GM12892 (cell line): ENCODE data around the gene GRIA1.

Experiments used
- DNase-seq: peaks from one replicate; pipeline ENCODE4 v3.0.0; 2011; ENCODE audit not compliant: insufficient read length
- FAIRE-seq: peaks from 2 replicates; lab custom pipeline; 2011; peaks lifted over from hg19 to GRCh38; lab: Jason Lieb, UNC
- POLR2A ChIP-seq: IDR thresholded peaks from 2 replicates; pipeline ENCODE4 v1.6.1; 2011; ENCODE audit warnings: low read depth, low read length, control low read depth
- POLR2AphosphoS5 ChIP-seq: IDR thresholded peaks from 2 replicates; pipeline ENCODE4 v1.6.1; 2011; ENCODE audit warnings: low read depth, low read length, control low read depth
- TAF1 ChIP-seq: IDR thresholded peaks from 2 replicates; pipeline ENCODE4 v1.6.1; 2011; ENCODE audit warnings: low read depth, mild to moderate bottlenecking, control low read depth, low read length, borderline replicate concordance

Gene GRIA1

DNA sequence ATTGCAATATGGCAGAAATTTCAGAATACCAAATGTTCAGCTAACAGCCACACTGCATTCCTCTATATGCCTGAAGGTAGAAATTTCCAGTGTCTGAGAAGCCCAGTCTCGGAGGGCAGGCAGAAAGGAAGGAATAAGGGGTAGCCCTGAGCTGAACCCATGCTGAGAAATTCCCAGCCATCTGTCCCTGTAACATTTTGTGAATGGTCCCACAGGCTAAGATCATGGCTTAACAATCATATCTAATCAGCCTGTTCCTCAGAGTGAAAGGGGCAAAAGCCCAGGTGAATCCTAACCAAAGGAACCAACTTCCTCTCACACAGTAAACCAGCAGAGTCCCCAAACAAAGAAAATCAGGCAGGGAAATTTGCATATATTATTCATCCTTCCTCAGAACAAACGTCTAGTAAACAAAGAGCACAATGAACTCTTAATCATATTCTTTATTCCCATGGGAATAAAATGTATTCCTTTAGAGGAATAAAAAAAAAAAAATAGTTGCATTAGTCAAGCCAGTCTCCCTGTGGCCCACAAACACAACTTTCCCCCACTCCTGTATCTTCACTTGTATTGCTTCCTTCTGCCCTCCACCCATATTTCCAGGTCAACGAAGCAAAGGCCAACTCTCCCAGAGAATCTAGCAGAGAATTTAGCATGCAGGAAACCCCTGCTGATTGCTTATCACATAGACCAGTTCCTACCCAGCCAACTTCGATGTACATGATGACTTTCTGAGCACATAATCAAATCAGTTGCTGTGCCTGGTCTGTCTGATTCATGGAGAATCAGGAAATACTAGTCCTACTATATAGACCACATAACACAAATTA is 290.6 kb downstream of the GRIA1 start:
- FAIRE-seq (no peak), DNase-seq (no peak)
- TF ChIP-seq POLR2A (no peak), TAF1 (no peak), POLR2AphosphoS5 (no peak)

- TF ChIP-seq POLR2A (no peak), TAF1 (no peak), POLR2AphosphoS5 (no peak)
- no peak for FAIRE-seq
- no peak for DNase-seq
Measured at GRCh38 chr5:153782589-153783361, 292.3 kb downstream of the GRIA1 start.

DNA sequence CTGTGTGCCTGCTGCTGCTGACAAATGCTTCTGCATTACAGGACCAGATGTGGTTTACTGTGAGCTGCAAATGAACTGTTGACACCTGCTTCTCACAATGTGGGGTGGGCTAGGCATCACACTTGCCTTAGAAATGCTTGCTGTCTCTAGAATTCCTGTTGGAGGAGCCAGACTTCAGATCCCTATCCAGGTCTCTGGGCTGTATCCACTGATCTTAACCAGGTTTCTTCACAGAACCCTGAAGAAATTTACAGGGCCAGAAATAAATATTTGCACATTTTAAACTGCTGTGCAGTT is 292.8 kb downstream of the GRIA1 start:
- no peak for DNase-seq
- TF ChIP-seq POLR2A (no peak), TAF1 (no peak), POLR2AphosphoS5 (no peak)
- no peak for FAIRE-seq

- DNase-seq, result no peak
- no peak for TF ChIP-seq POLR2AphosphoS5
- no peak for TF ChIP-seq TAF1
- TF ChIP-seq POLR2A, result no peak
- no peak for FAIRE-seq
Measured at GRCh38 chr5:153784277-153784676, 293.8 kb downstream of the GRIA1 start.

DNA sequence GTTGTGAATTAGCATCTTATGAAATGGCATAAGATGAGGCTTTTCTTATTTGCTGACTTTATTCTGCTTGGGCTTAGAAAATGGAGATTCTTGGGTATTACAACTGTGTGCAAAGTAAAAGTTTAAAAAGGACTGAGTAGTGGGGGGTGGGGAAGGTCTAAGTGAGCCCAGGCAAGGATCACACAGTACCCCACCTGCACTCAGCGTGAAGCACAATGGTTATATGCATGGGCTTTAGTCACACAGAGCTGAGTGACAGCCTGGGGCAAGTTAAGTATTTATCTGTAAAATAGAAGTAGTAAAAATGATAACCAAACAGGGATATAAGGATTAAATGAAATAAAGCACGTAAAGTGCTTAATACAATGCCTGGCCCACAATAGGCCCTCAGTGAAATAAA is 300.9 kb downstream of the GRIA1 start:
- DNase-seq, result no peak
- TF ChIP-seq POLR2AphosphoS5 (no peak), POLR2A (no peak), TAF1 (no peak)
- no peak for FAIRE-seq

GRCh38 chr5:153792305-153792704 is 301.8 kb downstream of the GRIA1 start:
- DNase-seq, result no peak
- no peak for TF ChIP-seq POLR2A
- TF ChIP-seq TAF1, result no peak
- no peak for TF ChIP-seq POLR2AphosphoS5
- FAIRE-seq, result no peak

- FAIRE-seq, result no peak
- no peak for DNase-seq
- TF ChIP-seq POLR2AphosphoS5 (no peak), TAF1 (no peak), POLR2A (no peak)
Measured at GRCh38 chr5:153793699-153794098, 303.2 kb downstream of the GRIA1 start.

DNA sequence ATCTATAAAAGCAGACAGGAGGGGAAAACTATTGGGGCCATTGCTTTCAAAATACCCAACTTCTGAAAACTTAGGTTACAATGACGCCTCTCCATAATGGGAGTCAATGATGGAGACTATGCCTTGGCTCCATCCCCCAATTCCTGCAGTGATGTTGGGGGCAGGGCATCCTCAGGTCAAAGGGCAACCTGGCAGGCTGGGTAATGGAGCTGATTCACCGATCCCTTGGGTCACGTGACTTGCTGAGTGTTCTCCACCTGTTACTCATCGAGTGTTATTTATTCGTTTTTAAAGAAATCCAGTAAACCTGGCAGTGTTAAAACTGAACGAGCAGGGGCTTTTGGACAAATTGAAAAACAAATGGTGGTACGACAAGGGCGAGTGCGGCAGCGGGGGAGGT is 303.9 kb downstream of the GRIA1 start:
- TF ChIP-seq POLR2A, result no peak
- TF ChIP-seq POLR2AphosphoS5, result no peak
- no peak for TF ChIP-seq TAF1
- FAIRE-seq (no peak), DNase-seq (no peak)

DNA sequence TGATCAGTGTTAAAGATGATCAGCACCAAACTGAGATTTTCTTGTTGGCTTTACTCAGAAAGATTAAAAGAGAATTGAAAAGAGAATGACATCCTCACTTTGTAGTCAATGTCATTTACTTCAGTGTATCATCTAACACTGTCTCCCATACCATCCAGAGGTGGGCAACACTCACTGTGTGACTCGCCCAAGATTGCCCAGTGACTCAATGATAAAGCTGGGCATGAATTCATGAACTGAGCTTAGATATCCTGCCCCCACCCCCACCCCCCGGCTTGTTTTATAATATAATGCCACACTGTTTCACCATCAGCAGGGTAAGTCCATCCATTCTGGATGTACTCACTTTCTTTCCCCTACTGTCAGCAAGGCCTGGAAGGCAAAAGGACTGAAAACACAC is 306.1 kb downstream of the GRIA1 start:
- DNase-seq (no peak), FAIRE-seq (no peak)
- TF ChIP-seq TAF1 (no peak), POLR2AphosphoS5 (no peak), POLR2A (no peak)

GRCh38 chr5:153797484-153797883 is 307.0 kb downstream of the GRIA1 start:
- TF ChIP-seq TAF1 (no peak), POLR2AphosphoS5 (no peak), POLR2A (no peak)
- DNase-seq (peak; percentile 5), FAIRE-seq (no peak)

- TF ChIP-seq POLR2A, result no peak
- no peak for TF ChIP-seq POLR2AphosphoS5
- no peak for TF ChIP-seq TAF1
- DNase-seq (no peak), FAIRE-seq (no peak)
Measured at GRCh38 chr5:153798830-153799229, 308.4 kb downstream of the GRIA1 start.

- FAIRE-seq (no peak), DNase-seq (no peak)
- TF ChIP-seq POLR2A (no peak), POLR2AphosphoS5 (no peak), TAF1 (no peak)
Measured at GRCh38 chr5:153799466-153799865, 309.0 kb downstream of the GRIA1 start.
